ENCODE results near the gene L2HGDH.

L2HGDH gene

GRCh38 chr14:50230401-50230700 lies 81.7 kb downstream of the L2HGDH start:
- H4K20me1 ChIP-seq (ENCODE audit: insufficient read depth, low read length): no peaks in the 10 kb centered on the region
- H3K27me3 ChIP-seq (ENCODE audit: insufficient read depth, low read length): no peaks in the 10 kb centered on the region
- peaks cover 50% of the 10 kb centered on the region for H3K79me2 ChIP-seq (ENCODE audit: insufficient read depth, low read length)
- peak overlapping the region; percentile 71 for H3K4me2 ChIP-seq (ENCODE audit: low read length)
- no peaks in the 10 kb centered on the region for H3K9me3 ChIP-seq (ENCODE audit: low read length)
- H3F3A ChIP-seq (ENCODE audit: insufficient read depth, low read length): no peaks in the 10 kb centered on the region; the same call in 1 of the 2 replicates
- H3K36me3 ChIP-seq (ENCODE audit: insufficient read depth, low read length): peaks cover 5% of the 10 kb centered on the region; the same call in 1 of the 2 replicates
- H3K4me3 ChIP-seq (ENCODE audit: low read depth, low read length, poor library complexity, severe bottlenecking): peak overlapping the region; percentile 97
- no peak overlapping the region for H2AFZ ChIP-seq (ENCODE audit: low read length)
- H3K9me2 ChIP-seq (ENCODE audit: low read depth, low read length): no peaks in the 10 kb centered on the region
- peak overlapping the region; percentile 93 for H3K9ac ChIP-seq (ENCODE audit: low read length)
- no peak for TF ChIP-seq EZH2 (IDR thresholded peaks at IDR 0.05; ENCODE audit: borderline replicate concordance, low read length)
- TF ChIP-seq CTCF (IDR thresholded peaks at IDR 0.05; ENCODE audit: low read length): no peak
- H3K4me1 ChIP-seq (ENCODE audit: insufficient read depth, low read length, severe bottlenecking): peaks cover 40% of the 10 kb centered on the region
- peak overlapping the region; percentile 78 for H3K27ac ChIP-seq (ENCODE audit: low read depth, low read length, poor library complexity, severe bottlenecking)

GRCh38 chr14:50229681-50230080 lies 82.3 kb downstream of the L2HGDH start:
- TF ChIP-seq CTCF (IDR thresholded peaks at IDR 0.05; ENCODE audit: low read length) (no peak), EZH2 (IDR thresholded peaks at IDR 0.05; ENCODE audit: borderline replicate concordance, low read length) (no peak)

DNA sequence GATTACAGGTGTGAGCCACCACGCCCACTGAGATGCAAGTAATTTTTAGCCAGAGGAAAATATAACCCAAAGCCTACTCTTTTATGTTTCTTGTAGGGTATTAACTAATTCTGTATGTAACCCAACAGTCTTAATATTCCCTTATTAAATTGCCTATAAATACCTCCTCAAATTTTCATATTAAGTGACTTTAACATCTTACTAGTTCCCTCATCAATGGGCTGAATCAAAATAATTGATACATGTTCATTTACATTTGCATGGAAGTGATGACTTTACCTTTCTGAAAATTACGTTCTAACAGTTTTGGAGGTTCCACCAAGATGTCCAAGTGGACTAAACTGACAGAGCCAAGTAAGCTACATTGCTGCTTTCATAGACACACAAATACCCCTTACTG lies 83.7 kb downstream of the L2HGDH start:
- H3K27ac ChIP-seq (ENCODE audit: low read depth, low read length, poor library complexity, severe bottlenecking): no peak overlapping the region
- peaks cover 58% of the 10 kb centered on the region for H3K79me2 ChIP-seq (ENCODE audit: insufficient read depth, low read length)
- peaks cover 5% of the 10 kb centered on the region; the same call in 1 of the 2 replicates for H3K36me3 ChIP-seq (ENCODE audit: insufficient read depth, low read length)
- no peaks in the 10 kb centered on the region for H4K20me1 ChIP-seq (ENCODE audit: insufficient read depth, low read length)
- no peak overlapping the region for H2AFZ ChIP-seq (ENCODE audit: low read length)
- no peaks in the 10 kb centered on the region; the same call in 1 of the 2 replicates for H3F3A ChIP-seq (ENCODE audit: insufficient read depth, low read length)
- H3K4me3 ChIP-seq (ENCODE audit: low read depth, low read length, poor library complexity, severe bottlenecking): no peak overlapping the region
- no peak overlapping the region for H3K4me2 ChIP-seq (ENCODE audit: low read length)
- no peaks in the 10 kb centered on the region for H3K9me3 ChIP-seq (ENCODE audit: low read length)
- H3K9me2 ChIP-seq (ENCODE audit: low read depth, low read length): no peaks in the 10 kb centered on the region
- TF ChIP-seq EZH2 (IDR thresholded peaks at IDR 0.05; ENCODE audit: borderline replicate concordance, low read length): no peak
- no peak for TF ChIP-seq CTCF (IDR thresholded peaks at IDR 0.05; ENCODE audit: low read length)
- H3K4me1 ChIP-seq (ENCODE audit: insufficient read depth, low read length, severe bottlenecking): peaks cover 41% of the 10 kb centered on the region
- H3K27me3 ChIP-seq (ENCODE audit: insufficient read depth, low read length): no peaks in the 10 kb centered on the region
- no peak overlapping the region for H3K9ac ChIP-seq (ENCODE audit: low read length)

More at GRCh38 chr14:50229681-50230080, 82.3 kb downstream of the L2HGDH start:
- no peaks in the 10 kb centered on the region; the same call in 1 of the 2 replicates for H3F3A ChIP-seq (ENCODE audit: insufficient read depth, low read length)
- H3K36me3 ChIP-seq (ENCODE audit: insufficient read depth, low read length): peaks cover 5% of the 10 kb centered on the region; the same call in 1 of the 2 replicates
- no peaks in the 10 kb centered on the region for H3K9me2 ChIP-seq (ENCODE audit: low read depth, low read length)
- no peaks in the 10 kb centered on the region for H3K9me3 ChIP-seq (ENCODE audit: low read length)
- peak overlapping the region; percentile 71 for H3K4me2 ChIP-seq (ENCODE audit: low read length)
- H4K20me1 ChIP-seq (ENCODE audit: insufficient read depth, low read length): no peaks in the 10 kb centered on the region
- H3K4me1 ChIP-seq (ENCODE audit: insufficient read depth, low read length, severe bottlenecking): peaks cover 41% of the 10 kb centered on the region
- peak overlapping the region; percentile 23 for H3K27ac ChIP-seq (ENCODE audit: low read depth, low read length, poor library complexity, severe bottlenecking)
- H3K27me3 ChIP-seq (ENCODE audit: insufficient read depth, low read length): no peaks in the 10 kb centered on the region
- peak overlapping the region; percentile 93 for H3K9ac ChIP-seq (ENCODE audit: low read length)
- peak overlapping the region; percentile 97 for H3K4me3 ChIP-seq (ENCODE audit: low read depth, low read length, poor library complexity, severe bottlenecking)
- no peak overlapping the region for H2AFZ ChIP-seq (ENCODE audit: low read length)
- peaks cover 54% of the 10 kb centered on the region for H3K79me2 ChIP-seq (ENCODE audit: insufficient read depth, low read length)

All from OCI-LY1 (cell line).